Skeletal muscle satellite cell (primary cell): ENCODE measurements around the gene NDUFS7.
"Not testable (repeated sequence)": the region's sequence is repeated elsewhere in the genome, so short reads cannot be mapped to it uniquely, and the experiment has no call there.

ENCODE experiments used
- H3K27me3 ChIP-seq: 2 replicates; pipeline ENCODE4 v1.7.0; 2013; ENCODE audit warnings: low read length; ENCODE audit not compliant: control insufficient read depth, insufficient read depth
- H3K36me3 ChIP-seq: 2 replicates; pipeline ENCODE4 v1.7.0; 2013; ENCODE audit warnings: mild to moderate bottlenecking, control low read depth, low read length; ENCODE audit not compliant: insufficient read depth
- H3K4me1 ChIP-seq: 2 replicates; pipeline ENCODE4 v1.7.0; 2013; ENCODE audit warnings: low read length; ENCODE audit not compliant: control insufficient read depth, insufficient read depth
- H3K4me2 ChIP-seq: 2 replicates; pipeline ENCODE4 v1.7.0; 2013; ENCODE audit warnings: mild to moderate bottlenecking, low read length
- H3K4me3 ChIP-seq: 2 replicates; pipeline ENCODE4 v1.7.0; 2013; ENCODE audit warnings: low read length
- H3K9ac ChIP-seq: 2 replicates; pipeline ENCODE4 v1.7.0; 2013; ENCODE audit warnings: mild to moderate bottlenecking, low read depth, low read length, moderate library complexity
- H3K9me3 ChIP-seq: replicated peaks from 2 replicates; pipeline ENCODE4 v1.7.0; 2013; ENCODE audit warnings: mild to moderate bottlenecking, control low read depth, low read length

Gene NDUFS7

GRCh38 chr19:1417681-1418495, 34.2 kb downstream of the NDUFS7 start:
- no peaks in the 10 kb centered on the region for H3K9me3 ChIP-seq
- peak overlapping the region; percentile 74 for H3K9ac ChIP-seq
- H3K4me2 ChIP-seq, result peak overlapping the region; percentile 67
- peaks cover 45% of the 10 kb centered on the region for H3K4me1 ChIP-seq
- H3K36me3 ChIP-seq, result peaks cover 62% of the 10 kb centered on the region
- H3K4me3 ChIP-seq, result peak overlapping the region; percentile 1
- no peaks in the 10 kb centered on the region for H3K27me3 ChIP-seq

- H3K9me3 ChIP-seq, result no peaks in the 10 kb centered on the region
- H3K4me1 ChIP-seq, result peaks cover 45% of the 10 kb centered on the region
- no peak overlapping the region for H3K4me3 ChIP-seq
- no peak overlapping the region for H3K9ac ChIP-seq
- H3K27me3 ChIP-seq, result no peaks in the 10 kb centered on the region
- no peak overlapping the region for H3K4me2 ChIP-seq
- H3K36me3 ChIP-seq, result peaks cover 62% of the 10 kb centered on the region
These were observed 34.7 kb downstream of the NDUFS7 start for GRCh38 chr19:1418496-1418775.

- H3K36me3 ChIP-seq, result peaks cover 64% of the 10 kb centered on the region
- no peak overlapping the region for H3K9ac ChIP-seq
These were observed 35.4 kb downstream of the NDUFS7 start for GRCh38 chr19:1418951-1419738.

GRCh38 chr19:1420085-1420484, 36.4 kb downstream of the NDUFS7 start:
- not testable (repeated sequence) for H3K4me3 ChIP-seq, H3K9me3 ChIP-seq, H3K27me3 ChIP-seq, H3K4me2 ChIP-seq, H3K9ac ChIP-seq
- peaks cover 41% of the 10 kb centered on the region for H3K4me1 ChIP-seq
- H3K36me3 ChIP-seq, result peaks cover 71% of the 10 kb centered on the region

More at GRCh38 chr19:1418951-1419738, 35.4 kb downstream of the NDUFS7 start:
- Histone ChIP-seq H3K4me1 (peaks cover 45% of the 10 kb centered on the region), H3K4me2 (no peak overlapping the region), H3K27me3 (no peaks in the 10 kb centered on the region), H3K9me3 (no peaks in the 10 kb centered on the region), H3K4me3 (no peak overlapping the region)

- no peak overlapping the region for H3K9ac ChIP-seq
- no peaks in the 10 kb centered on the region for H3K27me3 ChIP-seq
- peaks cover 36% of the 10 kb centered on the region for H3K4me1 ChIP-seq
- H3K36me3 ChIP-seq, result peaks cover 76% of the 10 kb centered on the region
- no peak overlapping the region for H3K4me2 ChIP-seq
- no peaks in the 10 kb centered on the region for H3K9me3 ChIP-seq
- no peak overlapping the region for H3K4me3 ChIP-seq
These were observed 36.9 kb downstream of the NDUFS7 start for GRCh38 chr19:1420590-1420989.

- H3K4me1 ChIP-seq, result peaks cover 28% of the 10 kb centered on the region
- no peaks in the 10 kb centered on the region for H3K9me3 ChIP-seq
- H3K4me3 ChIP-seq, result no peak overlapping the region
- peaks cover 84% of the 10 kb centered on the region for H3K36me3 ChIP-seq
- H3K4me2 ChIP-seq, result no peak overlapping the region
- H3K9ac ChIP-seq, result no peak overlapping the region
- no peaks in the 10 kb centered on the region for H3K27me3 ChIP-seq
These were observed 37.7 kb downstream of the NDUFS7 start for GRCh38 chr19:1421218-1421957.

- Histone ChIP-seq H3K9me3 (no peaks in the 10 kb centered on the region), H3K36me3 (peaks cover 89% of the 10 kb centered on the region), H3K27me3 (no peaks in the 10 kb centered on the region), H3K4me1 (peaks cover 23% of the 10 kb centered on the region), H3K4me2 (no peak overlapping the region), H3K9ac (no peak overlapping the region), H3K4me3 (no peak overlapping the region)
These were observed 38.2 kb downstream of the NDUFS7 start for GRCh38 chr19:1421958-1422305.

GRCh38 chr19:1422360-1422759, 38.7 kb downstream of the NDUFS7 start:
- Histone ChIP-seq H3K4me1 (peaks cover 18% of the 10 kb centered on the region), H3K9me3 (no peaks in the 10 kb centered on the region), H3K4me3 (no peak overlapping the region), H3K9ac (no peak overlapping the region), H3K4me2 (no peak overlapping the region), H3K27me3 (no peaks in the 10 kb centered on the region), H3K36me3 (peaks cover 92% of the 10 kb centered on the region)

- H3K4me1 ChIP-seq, result peaks cover 12% of the 10 kb centered on the region
- H3K4me2 ChIP-seq, result no peak overlapping the region
- no peak overlapping the region for H3K4me3 ChIP-seq
- no peaks in the 10 kb centered on the region for H3K27me3 ChIP-seq
- peaks cover 94% of the 10 kb centered on the region for H3K36me3 ChIP-seq
- H3K9ac ChIP-seq, result no peak overlapping the region
- H3K9me3 ChIP-seq, result no peaks in the 10 kb centered on the region
These were observed 39.2 kb downstream of the NDUFS7 start for GRCh38 chr19:1422943-1423342.

- H3K4me3 ChIP-seq, result no peak overlapping the region
- no peak overlapping the region for H3K4me2 ChIP-seq
- peaks cover 94% of the 10 kb centered on the region for H3K36me3 ChIP-seq
- no peaks in the 10 kb centered on the region for H3K27me3 ChIP-seq
- peaks cover 10% of the 10 kb centered on the region for H3K4me1 ChIP-seq
- no peaks in the 10 kb centered on the region for H3K9me3 ChIP-seq
- H3K9ac ChIP-seq, result no peak overlapping the region
These were observed 39.9 kb downstream of the NDUFS7 start for GRCh38 chr19:1423436-1424191.
